ENCODE measurements around the gene SLC35A1.

Gene SLC35A1

DNA sequence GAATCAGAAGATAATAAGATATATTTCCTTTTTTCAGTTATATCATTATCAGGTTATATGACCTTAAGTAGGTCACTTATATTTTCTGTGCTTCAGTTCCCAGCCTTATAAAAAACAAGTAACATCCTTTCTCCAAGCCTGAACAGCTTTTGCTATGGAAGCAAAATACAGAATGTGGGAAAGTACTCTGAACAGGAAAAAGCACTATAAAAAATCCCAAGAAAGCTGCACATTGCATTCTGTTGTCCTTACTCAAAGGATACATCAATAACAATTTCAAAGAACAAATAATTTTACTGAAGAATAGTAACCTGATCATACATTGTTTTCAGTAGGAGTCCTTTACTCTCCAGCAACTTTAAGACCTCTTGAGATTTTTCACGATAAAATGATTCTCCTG lies 56.4 kb downstream of the SLC35A1 start:
- DNase-seq (ENCODE audit: low spot score): no peak

- DNase-seq (ENCODE audit: low spot score): no peak
Measured at GRCh38 chr6:87534377-87535047, 61.7 kb downstream of the SLC35A1 start.

DNA sequence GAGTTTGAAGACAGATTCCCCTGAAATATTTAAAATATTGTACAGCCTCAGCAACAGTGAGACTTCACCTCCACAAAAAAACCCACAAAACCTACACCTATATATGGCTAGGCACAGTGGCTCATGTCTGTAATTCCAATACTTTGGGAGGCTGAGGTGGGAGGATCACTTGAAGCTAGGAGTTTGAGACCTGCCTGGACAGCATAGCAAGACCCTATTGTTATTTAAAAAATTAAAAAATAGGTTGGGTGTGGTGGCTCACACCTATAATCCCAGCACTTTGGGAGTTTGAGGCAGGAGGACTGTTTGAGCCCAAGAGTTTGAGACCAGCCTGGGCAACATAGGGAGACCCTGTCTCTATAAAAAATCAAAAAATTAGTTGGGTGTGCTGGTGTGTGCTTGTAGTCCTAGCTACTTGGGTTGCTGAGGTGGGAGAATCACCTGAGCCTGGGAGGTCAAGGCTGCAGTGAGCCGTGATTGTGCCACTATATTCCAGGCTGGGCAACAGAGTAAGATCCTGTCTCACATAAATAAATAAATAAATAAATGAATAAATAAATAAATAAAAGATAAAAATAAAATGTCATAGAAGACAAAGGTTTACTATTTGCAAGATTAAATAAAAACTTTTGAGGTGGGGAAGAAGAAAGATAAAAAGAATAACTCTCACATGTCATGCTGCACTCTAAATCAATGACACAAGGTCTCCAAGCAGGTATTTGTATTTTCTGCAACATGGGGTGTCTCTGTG lies 65.9 kb downstream of the SLC35A1 start:
- DNase-seq (ENCODE audit: low spot score): no peak

DNA sequence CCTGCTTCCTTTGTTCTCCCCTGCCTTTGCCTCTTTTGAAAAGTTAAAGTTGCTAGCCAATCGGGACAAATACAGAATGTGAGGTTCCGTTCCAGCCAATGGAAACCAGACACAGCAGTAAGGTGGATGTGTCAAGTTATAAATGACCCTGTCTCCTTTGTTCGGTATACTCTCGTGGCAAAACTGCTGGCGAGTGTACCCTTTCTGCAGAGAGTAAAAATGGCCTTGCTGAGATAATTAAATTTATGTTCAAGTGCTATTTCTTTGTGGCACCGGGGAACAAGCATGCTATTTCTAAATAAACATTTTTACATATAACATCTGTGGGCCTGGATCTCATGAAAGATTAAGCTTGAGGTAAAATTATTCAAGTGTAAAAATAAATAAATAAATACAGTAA lies 66.8 kb downstream of the SLC35A1 start:
- DNase-seq (ENCODE audit: low spot score): no peak

DNA sequence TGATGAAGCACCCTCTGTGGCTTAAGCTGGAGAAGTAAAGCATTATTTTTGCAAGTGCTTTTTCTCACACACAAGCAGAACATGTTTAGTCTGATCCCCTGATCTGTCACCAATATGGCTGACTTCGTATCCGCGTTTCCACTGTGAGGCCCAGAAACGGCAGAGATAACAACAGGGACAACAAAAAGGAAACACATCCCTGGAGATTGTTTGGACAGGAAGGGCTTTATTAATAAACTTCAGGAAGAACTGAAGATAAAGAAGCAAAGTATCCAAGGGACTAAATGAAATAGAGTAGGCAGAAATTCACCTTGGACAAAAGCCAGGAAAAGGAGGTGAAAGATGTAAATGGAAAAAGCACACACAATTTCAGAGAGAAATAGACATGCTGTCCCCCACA lies 67.8 kb downstream of the SLC35A1 start:
- DNase-seq (ENCODE audit: low spot score): no peak

- DNase-seq (ENCODE audit: low spot score): no peak
Measured at GRCh38 chr6:87541041-87541440, 68.3 kb downstream of the SLC35A1 start.

- no peak for DNase-seq (ENCODE audit: low spot score)
Measured at GRCh38 chr6:87541744-87542143, 69.0 kb downstream of the SLC35A1 start.

- no peak for DNase-seq (ENCODE audit: low spot score)
Measured at GRCh38 chr6:87543696-87544473, 71.1 kb downstream of the SLC35A1 start.

GRCh38 chr6:87544474-87544735 lies 71.6 kb downstream of the SLC35A1 start:
- DNase-seq (ENCODE audit: low spot score): no peak

DNA sequence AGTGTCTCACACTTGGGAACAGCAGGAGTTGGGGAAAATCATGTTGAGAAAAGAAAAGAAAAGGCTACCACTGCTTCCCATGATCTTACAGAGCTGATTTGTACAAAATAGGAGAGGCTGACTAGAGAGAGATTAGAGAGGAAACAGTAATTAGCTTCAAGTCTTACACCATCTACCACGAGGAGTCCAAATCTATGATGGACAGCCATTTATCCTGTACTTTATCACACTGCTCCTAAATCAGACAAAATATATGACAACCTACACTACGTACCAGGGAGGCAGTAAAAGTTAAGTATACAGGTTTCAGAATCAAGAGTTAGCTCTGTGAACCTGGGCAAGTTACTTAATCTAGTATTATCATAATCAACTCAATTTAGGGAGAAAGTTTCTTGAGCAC lies 79.0 kb downstream of the SLC35A1 start:
- no peak for DNase-seq (ENCODE audit: low spot score)

DNA sequence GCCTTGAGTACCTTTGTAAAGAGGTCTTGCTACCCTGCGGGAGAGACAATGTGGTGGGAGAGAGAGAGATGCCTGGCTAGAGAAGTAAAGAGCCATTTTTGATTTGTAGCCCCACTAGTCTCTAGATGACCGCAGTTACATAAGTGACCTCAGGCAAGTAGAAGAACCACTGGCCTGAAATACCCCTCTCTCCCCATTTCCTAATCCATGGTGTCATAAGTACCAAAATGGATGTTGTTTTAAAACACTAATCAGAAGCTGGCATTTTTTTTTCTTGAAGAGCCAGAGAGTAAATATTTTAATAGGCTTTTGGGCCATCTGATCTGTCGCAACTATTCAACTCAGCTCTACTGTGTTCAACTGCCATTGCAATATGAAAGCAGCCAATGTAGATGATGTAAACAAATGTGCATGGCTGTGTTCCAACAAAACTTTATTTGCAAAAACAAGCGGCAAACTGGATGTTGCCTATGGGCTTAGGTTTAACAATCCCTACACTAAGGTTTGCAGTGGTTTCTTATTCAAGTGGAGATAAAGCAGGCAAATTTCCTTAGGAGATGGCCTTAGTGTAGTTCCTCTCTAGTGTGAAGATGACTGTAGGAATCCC lies 80.5 kb downstream of the SLC35A1 start:
- DNase-seq (ENCODE audit: low spot score): no peak

DNA sequence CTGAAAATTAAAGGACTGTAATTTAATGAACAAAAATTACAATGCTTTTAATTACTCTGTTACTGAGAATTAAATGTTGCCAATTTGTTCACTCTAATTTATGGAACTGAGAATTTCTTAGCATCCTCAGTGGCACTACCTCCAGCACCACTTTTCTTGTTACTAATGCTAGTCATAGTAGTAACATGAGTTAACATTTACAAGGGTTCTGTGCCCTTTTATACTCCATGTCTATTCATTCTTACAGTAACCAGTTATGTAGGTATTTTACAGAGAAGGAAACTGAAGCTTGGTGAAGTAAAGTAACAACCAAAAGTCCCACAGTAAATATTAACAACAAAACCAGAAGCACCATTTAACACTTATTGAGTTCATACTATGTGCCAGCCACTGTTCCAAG lies 82.7 kb downstream of the SLC35A1 start:
- no peak for DNase-seq (ENCODE audit: low spot score)

DNA sequence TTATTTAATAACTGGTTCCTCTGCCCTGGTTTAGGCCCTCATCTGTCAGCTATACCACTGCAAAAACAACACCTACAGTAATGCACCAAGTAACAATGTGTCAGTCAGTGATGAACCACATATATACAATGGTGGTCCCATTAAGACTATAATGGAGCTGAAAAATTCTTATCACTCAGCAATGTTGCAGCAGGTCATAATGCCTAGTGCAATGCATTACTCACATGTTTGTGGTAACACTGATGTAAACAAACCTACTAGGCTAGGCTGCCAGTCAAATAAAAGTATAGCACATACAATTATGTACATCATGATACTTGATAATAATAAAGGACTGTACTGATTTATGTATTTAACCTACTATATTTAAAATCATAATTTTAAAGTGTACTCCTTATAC lies 85.7 kb downstream of the SLC35A1 start:
- DNase-seq (ENCODE audit: low spot score): no peak

- DNase-seq (ENCODE audit: low spot score): no peak
Measured at GRCh38 chr6:87561017-87561416, 88.2 kb downstream of the SLC35A1 start.
